HUES6 (cell line): Measurements from ENCODE around the gene KMT2E.

Experiments used
- H3K27ac ChIP-seq: 2 replicates; pipeline ENCODE4 v1.7.0; 2013; ENCODE audit warnings: low read depth, mild to moderate bottlenecking, low read length, inconsistent platforms
- H3K27me3 ChIP-seq: 2 replicates; pipeline ENCODE4 v1.6.1; 2013; ENCODE audit warnings: low read length; ENCODE audit not compliant: control insufficient read depth, insufficient read depth
- H3K36me3 ChIP-seq: 2 replicates; pipeline ENCODE4 v1.6.1; 2013; ENCODE audit warnings: low read length; ENCODE audit not compliant: control insufficient read depth, insufficient read depth
- H3K4me1 ChIP-seq: 2 replicates; pipeline ENCODE4 v1.6.1; 2013; ENCODE audit warnings: low read length; ENCODE audit not compliant: control insufficient read depth, insufficient read depth
- H3K4me3 ChIP-seq: 2 replicates; pipeline ENCODE4 v1.5.1; 2013; ENCODE audit warnings: low read depth, low read length
- H3K9ac ChIP-seq: one replicate; pipeline ENCODE4 v1.6.1; 2013; ENCODE audit warnings: mild to moderate bottlenecking, low read length
- H3K9me3 ChIP-seq: 2 replicates; pipeline ENCODE4 v1.6.1; 2013; ENCODE audit warnings: low read depth, low read length; ENCODE audit not compliant: control insufficient read depth, insufficient read depth

The KMT2E gene

GRCh38 chr7:105132335-105132734 is 118.3 kb downstream of the KMT2E start:
- Histone ChIP-seq H3K27me3 (no peaks in the 10 kb centered on the region), H3K9ac (no peak overlapping the region), H3K9me3 (no peaks in the 10 kb centered on the region), H3K4me1 (peaks cover 4% of the 10 kb centered on the region; the same call in 1 of the 2 replicates), H3K4me3 (no peak overlapping the region), H3K36me3 (peaks cover 37% of the 10 kb centered on the region), H3K27ac (no peak overlapping the region)

DNA sequence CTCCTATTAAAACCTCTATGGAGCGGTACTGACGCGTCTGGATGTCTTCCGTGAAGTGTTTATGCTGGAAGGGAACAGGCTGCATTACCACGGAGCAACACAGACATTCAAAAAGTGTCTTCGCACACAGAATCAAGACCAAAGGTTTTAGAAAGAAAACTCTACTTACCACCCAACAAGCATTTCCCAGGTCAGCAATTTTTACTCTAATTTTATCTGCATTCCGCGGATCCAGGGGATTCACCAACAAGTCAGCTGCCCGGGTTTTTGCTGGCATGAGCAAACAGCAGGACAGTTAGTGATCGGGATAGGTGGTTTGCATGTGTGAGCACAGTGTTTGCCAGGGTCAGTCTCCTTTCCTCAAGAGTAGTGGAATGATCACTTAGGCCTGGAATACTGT is 118.8 kb downstream of the KMT2E start:
- no peak overlapping the region for H3K4me3 ChIP-seq
- no peaks in the 10 kb centered on the region for H3K9me3 ChIP-seq
- peaks cover 4% of the 10 kb centered on the region; the same call in 1 of the 2 replicates for H3K4me1 ChIP-seq
- no peaks in the 10 kb centered on the region for H3K27me3 ChIP-seq
- H3K36me3 ChIP-seq = peaks cover 41% of the 10 kb centered on the region
- no peak overlapping the region for H3K9ac ChIP-seq
- no peak overlapping the region for H3K27ac ChIP-seq

DNA sequence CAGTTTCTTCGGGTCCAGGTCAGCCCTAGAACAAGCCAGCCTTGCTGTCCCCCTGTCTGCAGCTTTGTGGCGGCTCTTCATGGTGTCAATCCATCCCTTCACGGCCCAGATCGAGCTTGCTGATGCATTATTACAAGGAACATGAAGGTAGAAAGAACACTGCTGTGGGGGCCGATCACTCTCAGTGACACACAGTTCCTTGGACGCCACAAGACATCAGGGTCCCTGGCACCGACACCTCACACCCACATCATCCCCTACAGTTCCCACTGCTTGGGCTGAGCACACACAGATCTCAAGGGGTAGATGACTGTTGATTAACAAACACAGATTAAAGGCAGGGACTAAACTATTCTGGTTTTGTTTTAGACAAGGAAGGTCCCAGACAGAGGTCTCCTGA is 119.4 kb downstream of the KMT2E start:
- Histone ChIP-seq H3K9me3 (no peaks in the 10 kb centered on the region), H3K27me3 (no peaks in the 10 kb centered on the region), H3K4me3 (no peak overlapping the region), H3K9ac (no peak overlapping the region), H3K36me3 (peaks cover 44% of the 10 kb centered on the region), H3K4me1 (peaks cover 4% of the 10 kb centered on the region; the same call in 1 of the 2 replicates), H3K27ac (no peak overlapping the region)

DNA sequence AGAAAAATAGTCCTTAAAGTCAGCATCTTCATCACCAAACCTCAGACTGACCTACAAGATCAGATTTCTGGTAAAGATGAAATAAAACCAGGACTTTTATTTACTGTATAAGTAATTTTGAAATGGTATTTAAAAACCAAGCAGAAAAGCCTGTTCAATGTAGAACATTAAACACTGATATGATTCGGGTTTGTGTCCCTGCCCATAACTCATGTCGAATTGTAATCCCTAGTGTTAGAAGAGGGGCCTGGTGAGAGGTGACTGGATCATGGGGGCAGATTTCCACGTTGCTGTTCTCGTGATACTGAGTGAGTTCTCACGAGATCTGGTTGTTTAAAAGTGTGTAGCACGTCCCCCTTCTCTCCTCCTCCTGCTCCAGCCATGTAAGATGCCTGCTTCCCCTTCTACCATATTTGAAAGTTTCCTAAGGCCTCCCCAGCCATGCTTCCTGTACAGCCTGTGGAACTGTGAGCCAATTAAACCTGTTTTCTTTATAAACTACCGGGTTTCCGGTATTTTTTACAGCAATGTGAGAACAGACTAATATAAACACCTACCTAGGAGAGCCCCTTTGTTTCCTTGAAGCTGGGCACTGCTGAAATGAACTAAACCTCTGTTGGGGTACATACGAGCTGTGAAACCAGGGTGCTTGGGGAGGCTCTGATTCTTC is 120.1 kb downstream of the KMT2E start:
- Histone ChIP-seq H3K4me3 (no peak overlapping the region), H3K27me3 (no peaks in the 10 kb centered on the region), H3K9ac (no peak overlapping the region), H3K9me3 (no peaks in the 10 kb centered on the region), H3K4me1 (peaks cover 4% of the 10 kb centered on the region; the same call in 1 of the 2 replicates), H3K36me3 (peaks cover 49% of the 10 kb centered on the region), H3K27ac (no peak overlapping the region)

GRCh38 chr7:105136221-105136620 is 122.2 kb downstream of the KMT2E start:
- Histone ChIP-seq H3K9me3 (no peaks in the 10 kb centered on the region), H3K27me3 (no peaks in the 10 kb centered on the region), H3K9ac (no peak overlapping the region), H3K36me3 (peaks cover 42% of the 10 kb centered on the region), H3K27ac (no peak overlapping the region), H3K4me1 (peaks cover 4% of the 10 kb centered on the region; the same call in 1 of the 2 replicates), H3K4me3 (no peak overlapping the region)

DNA sequence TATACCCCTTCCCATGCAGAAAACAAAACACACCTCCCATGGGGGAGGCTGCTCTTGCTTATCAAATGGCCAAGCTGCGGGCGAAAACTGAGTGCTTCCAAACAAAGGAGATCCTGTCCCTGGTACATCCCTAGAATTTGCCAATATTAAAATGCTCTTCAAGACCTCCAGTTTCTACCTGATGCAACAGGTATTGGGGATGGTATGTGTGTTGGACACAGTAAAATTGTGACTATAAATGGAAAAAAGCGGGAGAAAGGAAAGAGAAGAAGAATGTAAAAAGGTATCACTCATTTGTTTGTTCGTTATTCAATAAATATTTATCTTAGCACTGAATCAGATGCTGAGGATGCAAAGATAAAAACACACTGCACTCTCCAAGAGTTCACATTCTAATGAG is 123.9 kb downstream of the KMT2E start:
- Histone ChIP-seq H3K27me3 (no peaks in the 10 kb centered on the region), H3K9me3 (no peaks in the 10 kb centered on the region), H3K4me3 (no peak overlapping the region), H3K27ac (no peak overlapping the region), H3K36me3 (peaks cover 39% of the 10 kb centered on the region), H3K9ac (no peak overlapping the region), H3K4me1 (peaks cover 4% of the 10 kb centered on the region; the same call in 1 of the 2 replicates)

GRCh38 chr7:105139381-105139780 is 125.4 kb downstream of the KMT2E start:
- Histone ChIP-seq H3K9ac (no peak overlapping the region), H3K27ac (no peak overlapping the region), H3K4me3 (no peak overlapping the region), H3K36me3 (peaks cover 35% of the 10 kb centered on the region), H3K27me3 (no peaks in the 10 kb centered on the region), H3K4me1 (peaks cover 4% of the 10 kb centered on the region; the same call in 1 of the 2 replicates), H3K9me3 (no peaks in the 10 kb centered on the region)

- Histone ChIP-seq H3K9me3 (no peaks in the 10 kb centered on the region), H3K27me3 (no peaks in the 10 kb centered on the region), H3K4me1 (peaks cover 4% of the 10 kb centered on the region; the same call in 1 of the 2 replicates), H3K27ac (no peak overlapping the region), H3K9ac (no peak overlapping the region), H3K36me3 (peaks cover 37% of the 10 kb centered on the region), H3K4me3 (no peak overlapping the region)
These were observed 127.1 kb downstream of the KMT2E start for GRCh38 chr7:105141068-105141467.

DNA sequence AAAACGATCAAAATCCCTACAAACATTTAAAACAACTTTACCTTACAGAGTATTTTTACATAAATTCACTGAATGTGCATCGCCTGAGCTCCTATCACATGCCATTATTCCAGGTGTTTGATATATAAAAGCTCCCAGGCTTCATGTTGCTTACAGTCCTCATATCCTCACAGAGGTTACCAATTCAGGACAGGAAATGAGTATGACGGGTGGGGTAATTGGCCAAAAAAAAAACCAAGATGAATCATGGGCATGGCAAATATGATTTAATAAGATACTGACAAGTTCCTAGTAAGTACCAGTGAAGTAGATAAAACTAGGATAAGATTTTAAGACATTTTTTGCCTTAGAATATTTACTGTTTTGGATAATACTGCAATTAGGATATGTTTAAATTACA is 135.8 kb downstream of the KMT2E start:
- Histone ChIP-seq H3K9me3 (no peaks in the 10 kb centered on the region), H3K27ac (no peak overlapping the region), H3K36me3 (peaks cover 3% of the 10 kb centered on the region; the same call in 1 of the 2 replicates), H3K4me3 (no peak overlapping the region), H3K9ac (no peak overlapping the region), H3K27me3 (no peaks in the 10 kb centered on the region), H3K4me1 (no peaks in the 10 kb centered on the region)

GRCh38 chr7:105151152-105151551 is 137.1 kb downstream of the KMT2E start:
- Histone ChIP-seq H3K4me3 (no peak overlapping the region), H3K9me3 (no peaks in the 10 kb centered on the region), H3K4me1 (no peaks in the 10 kb centered on the region), H3K9ac (no peak overlapping the region), H3K27ac (no peak overlapping the region), H3K27me3 (no peaks in the 10 kb centered on the region), H3K36me3 (0 out of 2 replicates have a peak, but pooled peaks cover 3% of the 10 kb centered on the region)

DNA sequence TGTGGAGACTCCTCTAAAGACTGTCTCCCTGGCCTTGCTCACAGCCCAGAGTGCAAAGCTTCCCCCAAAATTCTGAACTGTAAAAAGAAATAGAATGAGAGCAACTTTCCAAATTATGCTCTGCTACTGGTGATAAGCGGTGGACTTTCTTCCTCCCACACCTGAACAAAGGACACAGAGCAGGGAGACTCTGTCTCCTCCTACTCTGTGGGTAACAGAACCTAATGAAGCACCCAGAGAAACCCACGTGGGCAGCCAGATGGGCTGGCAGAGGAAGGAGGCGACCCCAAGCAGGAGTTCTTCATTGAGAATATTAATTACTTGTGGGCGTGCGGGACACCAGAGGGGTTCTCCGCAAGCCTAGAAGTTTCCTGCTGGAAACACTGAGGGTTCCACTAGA is 139.5 kb downstream of the KMT2E start:
- Histone ChIP-seq H3K9me3 (no peaks in the 10 kb centered on the region), H3K27me3 (no peaks in the 10 kb centered on the region), H3K4me1 (no peaks in the 10 kb centered on the region), H3K36me3 (0 out of 2 replicates have a peak, but pooled peaks cover 6% of the 10 kb centered on the region), H3K4me3 (no peak overlapping the region), H3K9ac (no peak overlapping the region), H3K27ac (no peak overlapping the region)
